ENCODE results near the gene ZNF76.
"Not testable (repeated sequence)": the region's sequence is repeated elsewhere in the genome, so short reads cannot be mapped to it uniquely, and the experiment has no call there.

The ZNF76 gene

DNA sequence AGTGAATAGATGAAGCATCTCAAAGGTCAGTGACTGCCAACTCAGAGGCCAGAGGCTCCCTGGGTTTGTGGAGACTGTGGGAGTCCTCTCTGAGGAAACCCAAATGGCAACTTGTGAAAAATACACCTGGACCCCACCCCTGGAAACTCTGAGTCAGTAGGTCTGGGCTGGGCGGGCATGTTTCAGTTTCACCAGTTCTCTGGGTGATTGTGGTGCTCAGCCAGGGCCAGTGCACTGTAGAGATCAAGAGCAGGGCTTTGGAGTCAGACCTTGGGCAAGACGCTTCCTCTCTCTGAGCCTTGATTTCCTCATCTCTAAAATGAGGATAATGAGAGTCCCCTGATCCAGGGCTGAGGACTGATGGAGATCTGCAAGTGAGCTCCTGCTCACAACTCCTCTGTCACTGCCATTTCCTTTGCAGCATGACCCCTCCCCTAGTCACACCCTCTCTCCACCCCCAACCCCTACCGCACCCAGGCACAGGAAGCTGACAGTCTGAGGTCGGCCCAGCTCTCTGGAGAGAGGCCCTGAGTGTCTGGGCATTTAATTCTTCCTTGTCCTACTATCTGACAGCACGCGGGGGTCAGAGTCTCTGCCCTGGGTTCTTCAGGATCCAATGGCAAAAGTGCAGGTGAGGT, 43.2 kb downstream of the ZNF76 start:
- DNase-seq, result no peak

DNA sequence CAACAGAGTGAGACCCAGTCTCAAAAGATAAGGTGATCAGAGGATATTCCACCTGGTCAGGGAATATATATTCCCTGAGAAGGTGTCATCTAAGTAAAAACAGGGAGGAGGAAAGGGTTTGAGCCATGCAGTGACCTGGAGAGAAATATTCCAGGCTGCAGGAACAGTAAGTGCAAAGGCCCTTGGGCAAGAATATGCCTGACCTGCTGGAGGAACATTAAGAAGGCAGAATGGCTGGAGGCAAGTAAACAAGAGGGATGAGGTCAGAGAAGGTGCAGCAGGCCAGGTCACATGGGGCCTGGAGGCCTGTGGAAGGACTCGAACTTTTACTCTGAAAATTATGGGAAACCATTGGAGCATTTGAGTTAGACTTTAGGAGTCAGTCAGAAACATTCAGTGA, 44.8 kb downstream of the ZNF76 start:
- no peak for DNase-seq

DNA sequence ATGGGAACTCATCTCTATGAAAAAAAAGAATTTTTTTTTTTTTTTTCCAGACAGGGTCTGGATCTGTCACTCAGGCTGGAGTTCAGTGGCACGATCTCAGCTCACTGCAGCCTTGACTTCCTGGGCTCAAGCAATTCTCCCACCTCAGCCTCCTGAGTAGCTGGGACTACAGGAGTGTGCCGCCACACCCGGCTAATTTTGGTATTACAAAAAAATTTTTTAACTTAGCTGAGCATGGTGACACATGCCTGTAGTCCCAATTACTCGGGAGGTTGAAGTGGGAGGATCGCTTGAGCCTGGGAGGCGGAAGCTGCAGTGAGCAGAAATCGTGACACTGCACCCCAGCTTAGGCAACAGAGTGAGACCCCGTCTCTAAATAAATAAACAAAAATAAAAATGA, 45.6 kb downstream of the ZNF76 start:
- DNase-seq, result no peak

DNA sequence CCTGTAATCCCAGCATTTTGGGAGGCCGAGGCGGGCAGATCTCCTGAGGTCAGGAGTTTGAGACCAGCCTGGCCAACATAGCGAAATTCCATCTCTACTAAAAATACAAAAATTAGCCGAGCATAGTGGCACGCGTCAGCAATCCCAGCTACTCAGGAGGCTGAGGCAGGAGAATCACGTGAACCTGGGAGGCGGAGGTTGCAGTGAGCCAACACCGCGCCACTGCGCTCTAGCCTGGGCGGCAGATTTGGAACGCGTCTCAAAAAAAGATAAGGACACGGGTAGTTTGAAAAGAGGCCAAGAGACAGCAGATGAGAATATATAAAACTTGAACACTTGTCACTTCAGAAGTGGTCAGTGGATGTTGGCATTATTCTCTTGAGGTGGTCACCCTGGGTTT, 47.6 kb downstream of the ZNF76 start:
- DNase-seq, result not testable (repeated sequence)

DNA sequence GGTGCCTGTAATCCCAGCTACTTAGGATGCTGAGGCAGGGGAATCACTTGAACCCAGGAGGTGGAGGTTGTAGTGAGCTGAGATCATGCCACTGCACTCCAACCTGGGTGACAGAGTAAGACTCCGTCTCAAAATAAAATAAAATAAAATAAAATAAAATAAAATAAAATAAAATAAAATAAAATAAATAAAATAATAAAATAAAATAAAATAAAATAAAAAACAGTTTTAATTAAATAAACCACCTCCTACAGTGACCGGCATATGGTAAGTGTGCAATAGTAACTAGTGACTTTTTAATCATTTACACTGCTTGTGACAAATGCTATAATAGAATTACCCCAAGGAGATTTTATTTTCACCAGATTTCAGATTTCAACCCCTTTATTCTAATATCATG, 49.0 kb downstream of the ZNF76 start:
- DNase-seq, result not testable (repeated sequence)

DNA sequence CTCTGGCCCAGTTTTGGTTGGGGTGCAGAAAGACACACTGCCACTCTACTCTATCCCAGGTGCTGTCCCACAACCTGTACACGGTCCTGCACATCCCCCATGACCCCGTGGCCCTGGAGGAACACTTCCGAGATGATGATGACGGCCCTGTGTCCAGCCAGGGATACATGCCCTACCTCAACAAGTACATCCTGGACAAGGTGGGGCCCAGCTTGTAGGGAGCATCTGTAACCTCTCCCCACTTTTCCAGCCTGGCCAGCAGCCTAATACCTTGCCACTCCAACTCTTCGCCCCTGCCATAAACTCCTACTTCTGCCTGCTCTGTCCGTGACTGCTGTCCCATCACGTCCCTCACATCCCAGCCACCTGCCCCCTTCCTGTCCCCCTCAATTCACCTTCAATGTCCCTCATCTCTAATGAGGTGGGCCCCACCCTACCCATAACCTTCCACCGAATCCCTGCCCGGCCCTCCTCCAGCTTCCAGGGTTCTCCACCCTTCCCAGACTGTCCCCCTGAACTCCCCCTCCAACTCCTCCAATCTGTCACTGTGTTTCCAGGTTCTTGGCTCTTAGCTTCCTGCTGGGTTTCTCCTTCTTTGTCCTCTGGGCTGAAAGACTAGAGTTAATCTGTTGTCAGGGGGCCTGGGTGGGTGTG, 50.2 kb downstream of the ZNF76 start:
- no peak for DNase-seq

DNA sequence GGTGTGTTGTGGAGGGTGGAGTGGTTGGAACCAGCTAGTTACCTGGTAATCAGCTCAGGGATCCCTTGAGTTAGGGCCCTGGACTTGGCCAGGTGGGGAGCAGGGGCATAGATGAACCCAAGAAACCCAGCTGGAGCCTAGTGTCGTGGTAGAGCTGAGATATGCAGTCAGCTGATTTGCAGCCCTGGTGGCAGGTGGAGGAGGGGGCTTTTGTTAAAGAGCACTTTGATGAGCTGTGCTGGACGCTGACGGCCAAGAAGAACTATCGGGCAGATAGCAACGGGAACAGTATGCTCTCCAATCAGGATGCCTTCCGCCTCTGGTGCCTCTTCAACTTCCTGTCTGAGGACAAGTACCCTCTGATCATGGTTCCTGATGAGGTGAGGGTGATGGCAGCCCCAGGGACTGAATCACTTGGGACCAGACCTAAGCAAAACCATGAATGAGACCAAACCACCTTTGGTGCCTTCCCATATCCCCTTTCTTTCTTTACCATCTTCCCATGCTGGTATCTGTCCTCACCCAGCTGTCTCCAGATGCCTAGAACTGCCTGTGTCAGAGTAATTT, 50.8 kb downstream of the ZNF76 start:
- DNase-seq, result no peak

DNA sequence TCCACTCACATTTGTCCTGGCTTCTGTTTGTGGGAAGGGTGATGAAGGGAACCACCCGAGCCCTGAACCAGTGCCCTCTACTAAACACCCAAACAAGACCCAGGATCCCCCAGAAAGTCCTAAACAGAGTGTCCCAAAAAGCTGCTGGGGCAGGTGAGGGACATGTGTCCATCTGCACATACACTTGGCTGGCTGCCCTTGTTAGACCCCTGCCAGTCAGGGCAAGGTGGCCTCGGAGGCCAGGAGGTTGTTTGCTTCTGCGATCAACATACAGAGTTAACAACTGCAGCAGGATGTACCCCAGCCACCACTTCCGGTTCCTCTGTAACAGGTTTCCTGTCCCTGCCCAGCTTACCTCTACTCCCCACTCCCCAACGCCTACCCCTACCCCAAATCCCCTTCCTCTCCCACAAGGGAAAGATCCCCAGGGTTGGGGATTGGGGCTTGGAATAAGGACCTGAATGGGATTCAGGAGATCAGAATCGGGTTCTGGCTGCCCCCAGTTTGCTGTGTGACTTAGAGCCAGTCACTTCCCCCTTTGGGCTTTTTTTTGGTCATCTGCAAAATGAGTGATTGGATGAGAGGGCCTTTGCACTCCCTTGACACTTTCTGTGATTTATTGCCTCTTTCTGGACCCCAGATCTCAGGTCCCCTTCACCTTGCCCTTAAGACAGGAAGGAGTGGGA, 52.0 kb downstream of the ZNF76 start:
- no peak for DNase-seq

DNA sequence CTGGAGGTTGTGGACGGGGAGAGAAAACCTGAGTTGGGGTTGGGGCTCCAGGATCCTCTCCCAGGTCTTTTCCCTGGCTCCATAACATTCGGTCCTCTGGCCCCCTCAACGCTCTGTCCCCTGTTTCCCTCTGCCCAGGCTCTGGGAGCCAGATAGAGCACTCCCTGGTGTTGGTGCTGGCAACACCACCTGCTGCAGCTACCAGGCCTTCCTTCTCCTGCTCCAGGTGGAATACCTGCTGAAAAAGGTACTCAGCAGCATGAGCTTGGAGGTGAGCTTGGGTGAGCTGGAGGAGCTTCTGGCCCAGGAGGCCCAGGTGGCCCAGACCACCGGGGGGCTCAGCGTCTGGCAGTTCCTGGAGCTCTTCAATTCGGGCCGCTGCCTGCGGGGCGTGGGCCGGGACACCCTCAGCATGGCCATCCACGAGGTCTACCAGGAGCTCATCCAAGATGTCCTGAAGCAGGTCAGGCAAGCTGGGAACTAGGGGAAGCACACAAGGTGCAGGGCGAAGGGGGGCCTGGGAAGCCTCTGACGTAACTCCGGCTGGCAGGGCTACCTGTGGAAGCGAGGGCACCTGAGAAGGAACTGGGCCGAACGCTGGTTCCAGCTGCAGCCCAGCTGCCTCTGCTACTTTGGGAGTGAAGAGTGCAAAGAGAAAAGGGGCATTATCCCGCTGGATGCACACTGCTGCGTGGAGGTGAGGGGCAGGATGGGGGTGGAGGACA, 52.7 kb downstream of the ZNF76 start:
- DNase-seq, result no peak

DNA sequence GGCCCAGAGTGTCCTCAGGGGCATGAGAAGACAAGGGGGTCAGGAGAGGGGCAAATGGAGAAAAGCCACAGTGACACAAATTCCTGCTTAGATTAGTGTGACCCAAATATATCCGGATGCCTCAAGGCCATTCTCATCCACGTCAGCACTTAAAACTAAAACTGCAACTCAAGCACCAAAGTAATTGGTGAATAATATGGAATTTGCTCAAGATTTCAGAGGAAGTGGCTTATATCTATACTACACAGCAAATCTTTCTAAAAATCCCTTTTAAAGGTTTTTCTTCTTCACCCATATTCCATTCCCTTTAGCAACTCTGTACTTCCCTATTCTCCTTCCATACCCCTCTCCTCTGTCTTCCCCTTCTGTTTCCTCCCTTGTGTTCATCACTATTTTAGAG, 53.3 kb downstream of the ZNF76 start:
- DNase-seq, result no peak

DNA sequence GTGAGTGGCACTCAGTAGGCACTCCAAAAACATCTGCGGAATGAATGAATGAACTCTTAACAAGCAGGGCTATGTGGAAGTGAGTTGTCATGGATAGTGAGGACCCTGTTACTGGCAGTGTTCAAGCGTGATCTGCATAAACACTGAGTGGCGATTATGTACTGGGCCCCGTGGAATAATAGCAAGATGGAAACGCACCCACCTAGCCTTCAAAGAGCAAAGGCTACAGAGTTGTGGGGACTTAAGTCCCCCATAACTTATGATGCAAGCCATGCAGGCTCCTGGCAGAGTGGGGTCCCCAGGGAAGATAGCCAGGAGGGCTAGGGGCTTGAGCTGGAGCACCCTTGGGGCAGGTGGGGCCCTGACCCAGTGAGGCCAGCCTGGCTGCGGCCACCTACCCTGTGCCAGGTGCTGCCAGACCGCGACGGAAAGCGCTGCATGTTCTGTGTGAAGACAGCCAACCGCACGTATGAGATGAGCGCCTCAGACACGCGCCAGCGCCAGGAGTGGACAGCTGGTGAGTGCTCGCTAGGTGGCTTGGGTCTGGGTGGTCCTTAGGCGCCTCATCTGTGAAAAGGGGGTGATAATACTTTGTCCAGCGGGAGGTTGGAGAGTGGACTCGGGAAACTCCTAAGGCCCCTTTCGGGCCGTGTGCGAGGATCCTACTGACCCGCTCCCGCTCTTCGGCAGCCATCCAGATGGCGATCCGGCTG, 58.1 kb downstream of the ZNF76 start:
- peak; percentile 40 to 58 for DNase-seq

DNA sequence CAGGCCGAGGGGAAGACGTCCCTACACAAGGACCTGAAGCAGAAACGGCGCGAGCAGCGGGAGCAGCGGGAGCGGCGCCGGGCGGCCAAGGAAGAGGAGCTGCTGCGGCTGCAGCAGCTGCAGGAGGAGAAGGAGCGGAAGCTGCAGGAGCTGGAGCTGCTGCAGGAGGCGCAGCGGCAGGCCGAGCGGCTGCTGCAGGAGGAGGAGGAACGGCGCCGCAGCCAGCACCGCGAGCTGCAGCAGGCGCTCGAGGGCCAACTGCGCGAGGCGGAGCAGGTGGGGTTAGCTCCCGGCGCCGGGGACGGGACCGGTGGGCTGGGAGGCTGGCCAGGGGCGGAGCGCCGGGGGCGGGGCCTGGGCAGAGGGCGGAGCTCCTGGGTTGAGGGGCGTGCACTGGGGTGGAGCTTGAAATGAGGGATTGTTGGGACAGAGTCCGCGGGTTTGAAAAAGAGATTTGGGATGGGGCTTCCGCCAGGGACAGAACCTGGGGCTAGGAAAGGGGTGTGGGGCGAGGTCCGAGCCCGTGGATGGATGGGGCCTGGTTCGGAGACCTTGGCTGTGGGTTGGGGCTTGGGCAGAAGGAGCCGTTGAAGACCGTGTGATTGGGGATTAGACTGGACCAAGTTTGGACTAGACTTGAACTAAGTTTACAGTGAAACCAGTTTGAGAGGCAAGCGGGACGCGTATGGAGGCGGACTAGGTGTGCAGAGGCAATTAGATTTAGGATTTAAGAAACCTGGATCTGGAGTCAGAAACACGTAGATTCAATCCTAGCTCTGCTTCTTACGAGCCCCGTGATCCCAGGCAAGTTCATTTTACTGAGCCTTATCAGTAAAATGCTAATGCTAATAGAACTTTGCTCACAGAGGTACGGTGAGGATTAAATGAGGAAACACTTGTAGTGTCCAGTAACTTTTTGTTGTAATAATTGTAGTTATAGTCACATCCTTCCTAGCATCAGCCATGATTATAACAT, 58.9 kb downstream of the ZNF76 start:
- DNase-seq, result peak; percentile 69 to 87

DNA sequence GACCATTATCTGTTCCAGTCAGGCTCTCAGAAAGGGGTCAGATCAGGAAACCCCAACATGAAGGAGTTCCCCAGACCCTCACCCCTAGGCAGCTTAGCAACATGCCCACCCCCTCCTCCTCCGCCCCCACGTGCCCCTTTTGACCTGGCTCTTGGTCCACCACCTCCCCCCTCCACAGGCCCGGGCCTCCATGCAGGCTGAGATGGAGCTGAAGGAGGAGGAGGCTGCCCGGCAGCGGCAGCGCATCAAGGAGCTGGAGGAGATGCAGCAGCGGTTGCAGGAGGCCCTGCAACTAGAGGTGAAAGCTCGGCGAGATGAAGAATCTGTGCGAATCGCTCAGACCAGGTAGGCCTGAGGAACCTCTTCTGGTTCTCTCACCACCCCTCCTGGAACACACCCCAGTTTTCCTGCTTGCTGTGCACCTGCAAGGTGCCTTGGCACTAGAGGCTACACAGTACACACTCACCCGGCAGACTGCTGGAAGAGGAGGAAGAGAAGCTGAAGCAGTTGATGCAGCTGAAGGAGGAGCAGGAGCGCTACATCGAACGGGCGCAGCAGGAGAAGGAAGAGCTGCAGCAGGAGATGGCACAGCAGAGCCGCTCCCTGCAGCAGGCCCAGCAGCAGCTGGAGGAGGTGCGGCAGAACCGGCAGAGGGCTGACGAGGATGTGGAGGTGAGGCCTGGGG, 60.0 kb downstream of the ZNF76 start:
- DNase-seq, result no peak

DNA sequence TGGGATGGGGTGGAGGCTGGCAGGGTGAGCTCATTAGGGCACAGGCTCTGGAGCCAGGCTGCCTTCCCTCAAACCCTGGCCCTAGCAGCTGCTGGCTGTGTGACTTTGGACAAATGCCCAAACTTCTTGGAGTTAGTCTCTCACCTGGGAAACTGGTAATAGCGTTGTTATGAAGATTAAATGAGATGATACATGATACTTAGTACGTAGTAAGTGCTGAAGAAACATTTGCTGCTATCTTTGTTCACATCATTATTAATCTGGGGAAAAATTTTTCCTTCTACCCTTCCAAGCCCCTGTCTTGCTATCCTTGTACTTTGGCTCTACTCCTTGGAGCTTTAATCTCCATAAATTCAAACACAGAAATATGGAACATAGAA, 60.5 kb downstream of the ZNF76 start:
- peak; percentile 6 to 22 for DNase-seq

DNA sequence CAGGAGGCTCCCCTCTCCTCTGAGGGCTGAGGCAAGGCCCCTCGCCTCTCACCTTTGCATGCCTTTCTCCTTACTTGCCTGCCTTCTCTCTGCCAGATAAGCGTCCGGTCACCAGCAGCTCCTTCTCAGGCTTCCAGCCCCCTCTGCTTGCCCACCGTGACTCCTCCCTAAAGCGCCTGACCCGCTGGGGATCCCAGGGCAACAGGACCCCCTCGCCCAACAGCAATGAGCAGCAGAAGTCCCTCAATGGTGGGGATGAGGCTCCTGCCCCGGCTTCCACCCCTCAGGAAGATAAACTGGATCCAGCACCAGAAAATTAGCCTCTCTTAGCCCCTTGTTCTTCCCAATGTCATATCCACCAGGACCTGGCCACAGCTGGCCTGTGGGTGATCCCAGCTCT, 61.6 kb downstream of the ZNF76 start:
- no peak for DNase-seq

DNA sequence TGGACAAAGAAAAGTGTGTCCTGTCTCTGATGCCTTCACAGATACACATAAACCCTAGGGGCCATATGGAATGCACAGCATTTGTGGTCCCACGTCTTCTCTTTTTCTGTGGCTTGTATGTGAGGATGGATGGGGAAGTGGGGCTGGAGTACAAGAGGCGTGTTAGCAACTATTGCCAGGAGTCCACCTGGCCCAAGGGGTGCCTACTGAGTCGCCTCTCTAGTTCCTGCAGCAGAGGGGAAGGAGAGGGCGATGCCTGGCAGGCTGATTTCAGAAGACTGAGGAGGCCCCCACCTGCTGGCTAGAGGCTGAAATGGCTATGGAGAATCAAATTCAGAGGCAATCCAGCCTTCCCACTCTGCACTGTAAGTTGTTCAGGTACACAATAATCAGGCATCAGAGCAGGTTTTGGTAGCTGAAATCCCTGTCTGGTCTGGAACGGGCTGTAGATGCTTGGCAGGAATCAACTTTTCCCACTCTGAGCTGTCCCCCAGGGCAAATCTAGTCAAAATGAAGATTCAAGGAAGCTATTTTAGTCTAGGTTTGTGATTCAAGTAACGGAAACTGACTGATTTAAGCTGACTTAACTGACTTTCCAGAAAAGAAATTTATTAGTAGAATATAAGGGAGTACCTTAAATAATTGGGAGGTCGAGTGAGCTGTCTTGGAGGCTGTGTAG, 68.0 kb downstream of the ZNF76 start:
- peak; percentile 63 to 65 for DNase-seq

DNA sequence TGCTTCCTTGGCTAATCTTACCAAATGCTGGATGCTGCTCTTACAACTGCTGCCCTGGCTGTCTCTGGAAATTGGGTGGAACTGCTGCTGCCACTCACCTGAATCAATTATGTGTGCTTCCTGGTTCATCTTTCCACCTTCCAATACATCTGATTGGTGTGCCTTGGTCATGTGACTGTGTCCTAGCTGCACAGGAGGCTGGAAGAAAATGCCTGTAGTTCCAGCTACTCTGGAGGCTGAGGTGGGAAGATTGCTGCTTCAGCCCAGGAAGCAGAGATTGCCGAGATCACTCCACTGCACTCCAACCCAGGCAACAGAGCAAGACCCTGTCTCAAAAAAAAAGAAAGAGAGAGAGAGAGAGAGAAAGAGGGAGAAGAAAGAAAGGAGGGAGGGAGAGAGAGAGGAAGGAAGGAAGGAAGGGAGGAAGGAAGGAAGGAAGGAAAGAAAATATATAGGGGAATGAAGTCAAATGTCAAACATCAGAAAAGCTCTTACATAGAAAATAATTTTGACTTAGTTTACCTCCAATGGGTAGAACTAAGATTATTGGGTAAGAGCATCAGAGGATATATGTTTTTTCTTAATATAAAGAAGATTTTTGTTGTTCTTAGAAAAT, 68.7 kb downstream of the ZNF76 start:
- DNase-seq, result peak in 1 of 2 experiments; percentile 10

DNA sequence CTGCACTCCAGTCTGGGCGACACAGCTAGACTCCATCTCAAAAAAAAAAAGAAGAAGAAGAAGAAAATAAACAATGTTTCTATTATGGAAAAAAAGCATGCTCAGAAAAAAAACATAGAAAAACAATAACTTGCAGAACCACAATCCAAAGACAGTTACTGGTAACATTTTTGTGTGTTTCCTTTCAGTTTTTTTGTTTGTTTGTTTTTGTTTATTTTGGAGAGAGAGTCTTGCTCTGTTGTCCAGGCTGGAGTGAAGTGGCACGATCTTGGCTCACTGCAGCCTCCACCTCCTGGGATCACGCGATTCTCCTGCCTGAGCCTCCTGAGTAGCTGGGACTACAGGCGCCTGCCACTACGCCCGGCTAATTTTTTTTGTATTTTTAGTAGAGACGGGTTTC, 69.4 kb downstream of the ZNF76 start:
- DNase-seq, result not testable (repeated sequence)

DNA sequence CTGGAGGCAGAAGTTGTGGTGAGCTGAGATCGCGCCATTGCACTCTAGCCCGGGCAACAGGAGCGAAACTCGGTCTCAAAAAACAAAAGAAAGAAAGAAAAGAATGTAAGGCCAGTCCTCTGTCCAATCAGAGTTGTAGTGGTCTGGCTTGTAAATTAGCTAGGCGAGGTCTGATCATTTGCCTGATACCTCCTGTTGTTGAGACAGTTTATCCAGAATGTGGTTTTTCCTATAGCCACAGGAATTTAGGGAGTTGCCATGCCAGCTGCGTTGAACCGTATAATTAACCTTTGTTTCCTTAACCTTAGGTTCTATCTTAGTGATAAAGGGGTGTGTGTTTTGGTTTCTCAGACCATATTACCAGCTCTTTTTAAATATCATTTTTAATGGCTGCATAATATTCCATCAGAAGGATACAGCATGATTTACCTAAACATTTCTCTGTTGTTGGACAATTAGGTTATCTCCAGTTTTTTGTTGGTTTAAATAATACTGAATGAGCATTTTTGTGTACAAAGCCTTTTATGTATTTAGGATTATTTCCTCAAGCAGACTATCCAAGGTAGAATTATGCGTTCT, 71.1 kb downstream of the ZNF76 start:
- no peak for DNase-seq
